ENCODE results near the gene MED25. TPM values are rescaled to one million over a fixed set of nuclear protein-coding genes. Genes with fewer than 3 reads are reported as not detected.

The MED25 gene
- polyA plus RNA-seq, 1 donor from 2014 or later = 18.9 TPM

GRCh38 chr19:49824662-49825061, 6.6 kb downstream of the MED25 start:
- Histone ChIP-seq H3K9ac (ENCODE audit: low read length) (no peak overlapping the region), H3K9me2 (ENCODE audit: insufficient read depth, low read length) (no peaks in the 10 kb centered on the region), H3K27me3 (ENCODE audit: insufficient read depth, low read depth, low read length) (no peaks in the 10 kb centered on the region), H3K9me3 (ENCODE audit: low read length) (no peaks in the 10 kb centered on the region), H3K27ac (ENCODE audit: low read length) (no peak overlapping the region), H3K36me3 (ENCODE audit: insufficient read depth, low read length) (no peaks in the 10 kb centered on the region), H4K20me1 (ENCODE audit: insufficient read depth) (no peaks in the 10 kb centered on the region), H3K4me3 (ENCODE audit: low read length) (no peak overlapping the region), H3F3A (ENCODE audit: insufficient read depth, low read length, poor library complexity, severe bottlenecking) (no peaks in the 10 kb centered on the region), H2AFZ (ENCODE audit: low read depth, low read length) (no peak overlapping the region), H3K4me2 (ENCODE audit: low read length) (no peak overlapping the region), H3K79me2 (replicated peaks; ENCODE audit: insufficient read depth, low read length) (peaks cover 13% of the 10 kb centered on the region)
- no peak for TF ChIP-seq RAD21 (conservative IDR thresholded peaks at IDR 0.05)

- no peak overlapping the region for H2AFZ ChIP-seq (ENCODE audit: low read depth, low read length)
- no peaks in the 10 kb centered on the region for H3K27me3 ChIP-seq (ENCODE audit: insufficient read depth, low read depth, low read length)
- H3K4me2 ChIP-seq (ENCODE audit: low read length) = no peak overlapping the region
- H3K9me2 ChIP-seq (ENCODE audit: insufficient read depth, low read length) = no peaks in the 10 kb centered on the region
- no peaks in the 10 kb centered on the region for H3F3A ChIP-seq (ENCODE audit: insufficient read depth, low read length, poor library complexity, severe bottlenecking)
- no peaks in the 10 kb centered on the region for H3K36me3 ChIP-seq (ENCODE audit: insufficient read depth, low read length)
- H3K9me3 ChIP-seq (ENCODE audit: low read length) = no peaks in the 10 kb centered on the region
- H3K9ac ChIP-seq (ENCODE audit: low read length) = no peak overlapping the region
- no peak overlapping the region for H3K4me3 ChIP-seq (ENCODE audit: low read length)
- no peaks in the 10 kb centered on the region for H4K20me1 ChIP-seq (ENCODE audit: insufficient read depth)
- peaks cover 6% of the 10 kb centered on the region for H3K79me2 ChIP-seq (replicated peaks; ENCODE audit: insufficient read depth, low read length)
- H3K27ac ChIP-seq (ENCODE audit: low read length) = no peak overlapping the region
- TF ChIP-seq CTCF (IDR thresholded peaks at IDR 0.05; ENCODE audit: poor library complexity, severe bottlenecking) (no peak), SMC3 (conservative IDR thresholded peaks at IDR 0.05; ENCODE audit: poor library complexity) (no peak), REST (IDR thresholded peaks at IDR 0.05; ENCODE audit: borderline replicate concordance) (no peak), POLR2AphosphoS5 (IDR thresholded peaks at IDR 0.05) (no peak), EZH2 (IDR thresholded peaks at IDR 0.05; ENCODE audit: borderline replicate concordance, insufficient read depth, low read length, poor library complexity, severe bottlenecking) (no peak), MXI1 (conservative IDR thresholded peaks at IDR 0.05; ENCODE audit: poor library complexity, severe bottlenecking) (no peak), EP300 (conservative IDR thresholded peaks at IDR 0.05; ENCODE audit: poor library complexity, severe bottlenecking) (no peak), TAF1 (IDR thresholded peaks at IDR 0.05; ENCODE audit: low read depth) (no peak), RAD21 (conservative IDR thresholded peaks at IDR 0.05) (no peak)
Measured at GRCh38 chr19:49827034-49827433, 8.9 kb downstream of the MED25 start.

- Histone ChIP-seq H3K4me2 (ENCODE audit: low read length) (no peak overlapping the region), H3K36me3 (ENCODE audit: insufficient read depth, low read length) (no peaks in the 10 kb centered on the region), H3K79me2 (replicated peaks; ENCODE audit: insufficient read depth, low read length) (peaks cover under 1% of the 10 kb centered on the region), H3F3A (ENCODE audit: insufficient read depth, low read length, poor library complexity, severe bottlenecking) (no peaks in the 10 kb centered on the region), H4K20me1 (ENCODE audit: insufficient read depth) (no peaks in the 10 kb centered on the region), H3K9me3 (ENCODE audit: low read length) (no peaks in the 10 kb centered on the region), H3K4me3 (ENCODE audit: low read length) (no peak overlapping the region), H2AFZ (ENCODE audit: low read depth, low read length) (no peak overlapping the region), H3K9me2 (ENCODE audit: insufficient read depth, low read length) (no peaks in the 10 kb centered on the region), H3K9ac (ENCODE audit: low read length) (no peak overlapping the region), H3K27me3 (ENCODE audit: insufficient read depth, low read depth, low read length) (no peaks in the 10 kb centered on the region), H3K27ac (ENCODE audit: low read length) (no peak overlapping the region)
- TF ChIP-seq TAF1 (IDR thresholded peaks at IDR 0.05; ENCODE audit: low read depth) = no peak
- TF ChIP-seq SMC3 (conservative IDR thresholded peaks at IDR 0.05; ENCODE audit: poor library complexity) = no peak
- TF ChIP-seq POLR2AphosphoS5 (IDR thresholded peaks at IDR 0.05) = no peak
- TF ChIP-seq RAD21 (conservative IDR thresholded peaks at IDR 0.05) = no peak
- TF ChIP-seq MXI1 (conservative IDR thresholded peaks at IDR 0.05; ENCODE audit: poor library complexity, severe bottlenecking) = no peak
- TF ChIP-seq REST (IDR thresholded peaks at IDR 0.05; ENCODE audit: borderline replicate concordance) = no peak
- TF ChIP-seq EP300 (conservative IDR thresholded peaks at IDR 0.05; ENCODE audit: poor library complexity, severe bottlenecking) = no peak
- no peak for TF ChIP-seq CTCF (IDR thresholded peaks at IDR 0.05; ENCODE audit: poor library complexity, severe bottlenecking)
- no peak for TF ChIP-seq EZH2 (IDR thresholded peaks at IDR 0.05; ENCODE audit: borderline replicate concordance, insufficient read depth, low read length, poor library complexity, severe bottlenecking)
Measured at GRCh38 chr19:49829200-49829599, 11.1 kb downstream of the MED25 start.
